ENCODE measurements around the gene DPF3. TPM values are rescaled to one million over a fixed set of nuclear protein-coding genes. Genes with fewer than 3 reads are reported as not detected.

Gene DPF3
- total and polyA plus RNA-seq, 12 donors = 0.91 to 6.0 (median 2.9) TPM

GRCh38 chr14:72588521-72588920, 305.4 kb downstream of the DPF3 start:
- H3K4me3 ChIP-seq = no peak overlapping the region
- no peak for TF ChIP-seq CTCF (IDR thresholded peaks at IDR 0.05)
- no peak for TF ChIP-seq POLR2A (IDR thresholded peaks at IDR 0.05)
- no peak for DNase-seq
- H3K9me3 ChIP-seq (replicated peaks in 1 of 3) = no peaks in the 10 kb centered on the region
- no peaks in the 10 kb centered on the region for H3K4me1 ChIP-seq (replicated peaks in 1 of 2)
- H3K36me3 ChIP-seq (replicated peaks in 1 of 2) = no peaks in the 10 kb centered on the region
- no peaks in the 10 kb centered on the region for H3K27me3 ChIP-seq
- intact Hi-C loops (cut with DNase I) = no loop called here
- WGBS, 4 donors = 75 to 81% (median 79%) methylated on average over 4 to 5 of the region's 5 CpGs
- H3K27ac ChIP-seq = no peak overlapping the region

GRCh38 chr14:72583316-72584272, 310.3 kb downstream of the DPF3 start:
- Histone ChIP-seq H3K36me3 (replicated peaks in 1 of 2) (no peaks in the 10 kb centered on the region), H3K9me3 (replicated peaks in 1 of 3) (no peaks in the 10 kb centered on the region), H3K27ac (no peak overlapping the region), H3K27me3 (no peaks in the 10 kb centered on the region), H3K4me3 (no peak overlapping the region), H3K4me1 (replicated peaks in 1 of 2) (no peaks in the 10 kb centered on the region)
- WGBS, 4 donors = 94 to 97% (median 95%) methylated on average over 3 to 5 of the region's 5 CpGs
- intact Hi-C loops (cut with DNase I) = no loop called here
- no peak for TF ChIP-seq CTCF (IDR thresholded peaks at IDR 0.05)
- TF ChIP-seq POLR2A (IDR thresholded peaks at IDR 0.05) = no peak
- DNase-seq = no peak

- intact Hi-C loops (cut with DNase I) = no loop called here
- Histone ChIP-seq H3K9me3 (replicated peaks in 1 of 3) (no peaks in the 10 kb centered on the region), H3K27me3 (no peaks in the 10 kb centered on the region), H3K4me1 (replicated peaks in 1 of 2) (no peaks in the 10 kb centered on the region), H3K36me3 (replicated peaks in 1 of 2) (no peaks in the 10 kb centered on the region), H3K4me3 (no peak overlapping the region), H3K27ac (no peak overlapping the region)
- no peak for DNase-seq
- no peak for TF ChIP-seq CTCF (IDR thresholded peaks at IDR 0.05)
- no peak for TF ChIP-seq POLR2A (IDR thresholded peaks at IDR 0.05)
- 85 to 100% (median 92%) methylated on average over 1 of the region's 1 CpG for WGBS, 4 donors
Measured at GRCh38 chr14:72582582-72582981, 311.3 kb downstream of the DPF3 start.

GRCh38 chr14:72578514-72578913, 315.4 kb downstream of the DPF3 start:
- no peak overlapping the region for H3K27ac ChIP-seq
- H3K9me3 ChIP-seq (replicated peaks in 1 of 3) = no peaks in the 10 kb centered on the region
- H3K4me3 ChIP-seq = no peak overlapping the region
- TF ChIP-seq POLR2A (IDR thresholded peaks at IDR 0.05) (no peak), CTCF (IDR thresholded peaks at IDR 0.05) (no peak)
- no peaks in the 10 kb centered on the region for H3K27me3 ChIP-seq
- H3K4me1 ChIP-seq (replicated peaks in 1 of 2) = peaks cover 0 to 4% of the 10 kb centered on the region in 2 donors
- no peak for DNase-seq
- 80 to 87% (median 86%) methylated on average over 5 of the region's 5 CpGs for WGBS, 4 donors
- no peaks in the 10 kb centered on the region for H3K36me3 ChIP-seq (replicated peaks in 1 of 2)
- intact Hi-C loops (cut with DNase I) = no loop called here

Data from adrenal gland (tissue), 12 donors.